Lower lobe of right lung (tissue), 2 donors: Measurements from ENCODE around the gene CEP70. TPM values are rescaled to one million over a fixed set of nuclear protein-coding genes. Genes with fewer than 3 reads are reported as not detected.
"Not testable (repeated sequence)": the region's sequence is repeated elsewhere in the genome, so short reads cannot be mapped to it uniquely, and the experiment has no call there.

Experiments used
- ATAC-seq, 2 donors: fragments of 200-7000 bp; cut with Tn5 transposase; one replicate each; pipeline ENCODE4 v1.9.1; 2020 to 2022; ENCODE audit warnings: mild to moderate bottlenecking in 2 of 2, moderate library complexity in 2 of 2
- DNase-seq: peaks from one replicate; pipeline ENCODE4 v3.0.0-alpha.2; 2020
- H3K27ac ChIP-seq: fragments of 200-600 bp; one replicate; pipeline ENCODE4 v1.8.0; 2022
- H3K27me3 ChIP-seq: fragments of 200-600 bp; one replicate; pipeline ENCODE4 v1.8.0; 2022; ENCODE audit warnings: low read depth
- H3K36me3 ChIP-seq: fragments of 200-600 bp; one replicate; pipeline ENCODE4 v1.8.0; 2022; ENCODE audit warnings: mild to moderate bottlenecking
- H3K4me1 ChIP-seq: fragments of 200-600 bp; one replicate; pipeline ENCODE4 v1.8.0; 2022
- H3K4me3 ChIP-seq: fragments of 200-600 bp; one replicate; pipeline ENCODE4 v1.8.0; 2022; ENCODE audit warnings: mild to moderate bottlenecking
- H3K9me3 ChIP-seq: fragments of 200-600 bp; one replicate; pipeline ENCODE4 v1.8.0; 2022
- intact Hi-C: fragments of 100-400 bp; cut with DNase I; formaldehyde crosslinking; loops from one replicate; pipeline ENCODE4 v1.11.0; 2022
- total RNA-seq: library from RNA; stranded (reverse); fragmentation: NEBNext Ultra II Directional; extraction: Animal tissue kit (Norgen Biotek cat#: 25700); gene quantifications from one replicate; pipeline ENCODE4 v1.2.1, GENCODE V29; 2021
- TF ChIP-seq, protein P1 (sequence below): fragments of 200-600 bp; IDR thresholded peaks from one replicate; pipeline ENCODE4 v1.8.0; 2022; ENCODE audit warnings: antibody characterized with exemption, mild to moderate bottlenecking
- donor health status: DM: no; HTN: yes; CAD: no; lungs with severe emphysema.

CEP70 gene
- total RNA-seq, 1 donor from 2014 or later, result 45.2 TPM

DNA sequence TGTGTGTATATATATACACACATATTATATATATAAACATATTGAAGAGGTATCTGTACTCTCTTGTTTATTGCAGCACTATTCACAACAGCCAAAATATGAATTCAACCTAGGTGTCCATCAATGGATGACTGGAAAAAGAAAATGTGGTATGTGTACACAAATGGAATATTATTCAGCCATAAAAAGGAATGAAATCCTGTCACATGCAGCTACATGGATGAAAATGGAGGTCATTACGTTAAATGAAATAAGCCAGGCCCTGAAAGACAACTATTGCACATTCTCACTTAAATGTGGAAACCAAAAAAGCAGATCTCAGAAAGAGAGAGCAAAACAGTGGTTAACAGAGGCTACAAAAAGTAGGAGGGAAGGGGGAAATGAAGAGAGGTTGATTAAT, 49.5 kb downstream of the CEP70 start:
- intact Hi-C loops, result no loop called here
- H3K27ac ChIP-seq, result no peak overlapping the region
- no peaks in the 10 kb centered on the region for H3K27me3 ChIP-seq
- TF ChIP-seq, protein P1, sequence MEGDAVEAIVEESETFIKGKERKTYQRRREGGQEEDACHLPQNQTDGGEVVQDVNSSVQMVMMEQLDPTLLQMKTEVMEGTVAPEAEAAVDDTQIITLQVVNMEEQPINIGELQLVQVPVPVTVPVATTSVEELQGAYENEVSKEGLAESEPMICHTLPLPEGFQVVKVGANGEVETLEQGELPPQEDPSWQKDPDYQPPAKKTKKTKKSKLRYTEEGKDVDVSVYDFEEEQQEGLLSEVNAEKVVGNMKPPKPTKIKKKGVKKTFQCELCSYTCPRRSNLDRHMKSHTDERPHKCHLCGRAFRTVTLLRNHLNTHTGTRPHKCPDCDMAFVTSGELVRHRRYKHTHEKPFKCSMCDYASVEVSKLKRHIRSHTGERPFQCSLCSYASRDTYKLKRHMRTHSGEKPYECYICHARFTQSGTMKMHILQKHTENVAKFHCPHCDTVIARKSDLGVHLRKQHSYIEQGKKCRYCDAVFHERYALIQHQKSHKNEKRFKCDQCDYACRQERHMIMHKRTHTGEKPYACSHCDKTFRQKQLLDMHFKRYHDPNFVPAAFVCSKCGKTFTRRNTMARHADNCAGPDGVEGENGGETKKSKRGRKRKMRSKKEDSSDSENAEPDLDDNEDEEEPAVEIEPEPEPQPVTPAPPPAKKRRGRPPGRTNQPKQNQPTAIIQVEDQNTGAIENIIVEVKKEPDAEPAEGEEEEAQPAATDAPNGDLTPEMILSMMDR, result no peak
- H3K9me3 ChIP-seq, result peaks cover 60% of the 10 kb centered on the region
- no peaks in the 10 kb centered on the region for H3K4me1 ChIP-seq
- ATAC-seq, result no peak
- H3K4me3 ChIP-seq, result no peak overlapping the region
- H3K36me3 ChIP-seq, result peaks cover 34% of the 10 kb centered on the region
- DNase-seq, result no peak

- Histone ChIP-seq H3K27me3 (no peaks in the 10 kb centered on the region), H3K36me3 (peaks cover 25% of the 10 kb centered on the region), H3K27ac (no peak overlapping the region), H3K4me1 (no peaks in the 10 kb centered on the region), H3K4me3 (no peak overlapping the region), H3K9me3 (peaks cover 60% of the 10 kb centered on the region)
- no peak for DNase-seq
- TF ChIP-seq, protein P1, result no peak
- no peak for ATAC-seq
- intact Hi-C loops, result no loop called here
Observed at GRCh38 chr3:138542977-138543376, 51.1 kb downstream of the CEP70 start.

DNA sequence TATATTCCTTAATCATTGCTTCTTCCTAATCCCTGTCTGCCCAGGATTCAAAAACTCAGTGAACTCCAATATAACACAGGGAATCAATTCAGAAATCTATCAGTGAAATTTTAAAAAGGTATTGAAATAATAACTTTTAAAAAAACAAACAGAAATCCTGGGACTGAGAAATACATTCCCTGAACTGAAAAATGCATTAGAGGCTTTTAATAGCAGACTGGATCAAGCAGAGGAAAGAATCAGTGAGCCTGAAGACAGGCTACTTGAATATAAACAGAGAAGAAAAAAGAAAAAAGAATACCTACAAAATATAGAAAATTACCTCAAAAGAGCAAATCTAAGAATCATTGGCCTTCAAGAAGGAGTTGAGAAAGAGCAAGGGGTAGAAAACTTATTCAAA, 54.7 kb downstream of the CEP70 start:
- intact Hi-C loops, result no loop called here
- DNase-seq, result no peak
- no peaks in the 10 kb centered on the region for H3K4me1 ChIP-seq
- H3K36me3 ChIP-seq, result peaks cover 20% of the 10 kb centered on the region
- ATAC-seq, result no peak
- peaks cover 30% of the 10 kb centered on the region for H3K9me3 ChIP-seq
- TF ChIP-seq, protein P1, result no peak
- no peak overlapping the region for H3K4me3 ChIP-seq
- H3K27ac ChIP-seq, result no peak overlapping the region
- no peaks in the 10 kb centered on the region for H3K27me3 ChIP-seq

- H3K27me3 ChIP-seq, DNase-seq, H3K4me1 ChIP-seq, intact Hi-C loops, H3K36me3 ChIP-seq, H3K4me3 ChIP-seq, H3K27ac ChIP-seq, H3K9me3 ChIP-seq, ATAC-seq: not testable (repeated sequence)
Observed at GRCh38 chr3:138521445-138521844, 72.6 kb downstream of the CEP70 start.

- intact Hi-C loops, result no loop called here
- H3K4me3 ChIP-seq, result no peak overlapping the region
- H3K4me1 ChIP-seq, result no peaks in the 10 kb centered on the region
- H3K36me3 ChIP-seq, result peaks cover 9% of the 10 kb centered on the region
- no peak overlapping the region for H3K27ac ChIP-seq
- TF ChIP-seq, protein P1, result no peak
- peaks cover 3% of the 10 kb centered on the region for H3K9me3 ChIP-seq
- no peak for DNase-seq
- H3K27me3 ChIP-seq, result no peaks in the 10 kb centered on the region
- peak; percentile 75 to 83 for ATAC-seq
Observed at GRCh38 chr3:138513090-138513843, 80.8 kb downstream of the CEP70 start.

DNA sequence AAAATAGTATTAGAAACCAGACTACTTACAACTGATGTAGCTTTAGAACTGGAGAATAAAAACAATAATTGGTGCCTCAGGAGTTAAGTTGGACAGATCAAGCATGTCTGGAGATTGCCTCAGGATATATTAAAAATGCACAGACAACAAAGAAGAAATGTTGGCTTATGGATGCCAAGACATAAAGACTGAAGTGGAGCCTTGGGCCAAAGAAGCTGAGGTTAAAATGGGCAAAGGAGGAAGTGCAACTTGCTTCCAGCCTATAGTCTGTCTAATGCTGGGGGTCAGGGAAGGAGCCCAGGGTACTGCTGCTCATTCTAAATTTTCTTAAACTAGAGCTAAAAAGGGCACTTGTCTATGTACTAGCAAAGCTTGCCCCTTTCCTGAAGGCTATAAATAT, 82.1 kb downstream of the CEP70 start:
- H3K4me1 ChIP-seq, result no peaks in the 10 kb centered on the region
- peaks cover 6% of the 10 kb centered on the region for H3K36me3 ChIP-seq
- TF ChIP-seq, protein P1, result no peak
- no peak for DNase-seq
- intact Hi-C loops, result no loop called here
- no peaks in the 10 kb centered on the region for H3K9me3 ChIP-seq
- H3K4me3 ChIP-seq, result no peak overlapping the region
- ATAC-seq, result no peak
- H3K27ac ChIP-seq, result no peak overlapping the region
- no peaks in the 10 kb centered on the region for H3K27me3 ChIP-seq
